ENCODE results near the gene GDAP2.

- no peak for TF ChIP-seq EP300 (IDR thresholded peaks at IDR 0.05)
- TF ChIP-seq CTCF (IDR thresholded peaks at IDR 0.05) = no peak
These were observed 3.4 kb downstream of the GDAP2 start for GRCh38 chr1:117925981-117926380.

All from suprapubic skin (tissue), 3 donors.